HG02970 (cell line): ENCODE measurements around the gene KRTAP15-1.

Experiments
- ATAC-seq: cut with Tn5 transposase; IDR thresholded peaks from one replicate; pipeline ENCODE4 v1.9.1; 2021; ENCODE audit warnings: mild to moderate bottlenecking, moderate library complexity, moderate number of reproducible peaks; ENCODE audit not compliant: unreplicated experiment, low FRiP score

Gene KRTAP15-1, protein sequence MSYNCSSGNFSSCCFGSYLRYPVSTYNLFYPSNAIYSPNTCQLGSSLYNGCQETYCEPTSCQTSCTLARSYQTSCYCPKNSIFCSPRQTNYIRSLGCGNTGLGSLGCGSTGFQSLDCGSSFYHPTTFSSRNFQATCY

DNA sequence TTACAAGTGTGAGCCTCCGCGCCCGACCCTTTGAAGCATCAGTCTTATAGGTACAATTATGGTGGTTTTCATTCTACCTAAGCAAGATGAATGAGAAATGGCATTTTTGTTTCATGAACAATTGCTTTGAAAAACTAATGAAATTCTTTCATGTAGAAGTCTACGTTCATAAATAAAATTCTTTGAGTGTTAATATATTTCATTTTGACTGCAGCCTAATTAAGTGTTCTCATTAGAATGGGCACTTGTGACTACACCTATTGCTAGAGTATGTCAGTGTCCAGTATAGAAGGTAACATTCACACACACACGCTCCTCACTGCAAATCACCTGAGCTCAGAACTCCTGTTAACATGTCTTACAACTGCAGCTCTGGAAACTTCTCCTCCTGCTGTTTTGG lies at the start of gene KRTAP15-1:
Gene KRTAP15-1 (plus strand): TSS at position 301 of the 400 bp plus-strand sequence. CDS start 53 bp downstream, at position 354.
- ATAC-seq: no peak

GRCh38 chr21:30391492-30392025 lies 48.5 kb upstream of the KRTAP15-1 start:
- ATAC-seq: no peak

DNA sequence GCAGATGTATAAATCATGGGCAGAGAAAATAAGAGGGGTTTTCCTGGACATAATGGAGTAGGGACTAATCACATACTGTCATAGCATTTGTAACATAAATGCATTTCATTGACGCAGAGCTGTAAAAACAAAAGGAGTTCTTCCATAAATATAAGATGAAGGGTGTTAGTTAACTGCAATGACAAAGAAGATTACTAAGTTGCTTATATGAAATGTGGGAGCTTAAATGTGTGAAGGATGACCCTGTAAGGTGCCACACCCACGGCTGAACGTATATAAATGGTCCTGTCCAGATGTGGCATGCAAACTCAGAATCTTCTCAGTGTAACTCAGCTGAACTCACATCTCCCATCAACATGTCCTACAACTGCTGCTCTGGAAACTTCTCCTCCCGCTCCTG lies 44.3 kb upstream of the KRTAP15-1 start, which contains the start of gene KRTAP13-1:
Gene KRTAP13-1 (plus strand): TSS at position 301 of the 400 bp plus-strand sequence. CDS start 56 bp downstream, at position 357.
- no peak for ATAC-seq

DNA sequence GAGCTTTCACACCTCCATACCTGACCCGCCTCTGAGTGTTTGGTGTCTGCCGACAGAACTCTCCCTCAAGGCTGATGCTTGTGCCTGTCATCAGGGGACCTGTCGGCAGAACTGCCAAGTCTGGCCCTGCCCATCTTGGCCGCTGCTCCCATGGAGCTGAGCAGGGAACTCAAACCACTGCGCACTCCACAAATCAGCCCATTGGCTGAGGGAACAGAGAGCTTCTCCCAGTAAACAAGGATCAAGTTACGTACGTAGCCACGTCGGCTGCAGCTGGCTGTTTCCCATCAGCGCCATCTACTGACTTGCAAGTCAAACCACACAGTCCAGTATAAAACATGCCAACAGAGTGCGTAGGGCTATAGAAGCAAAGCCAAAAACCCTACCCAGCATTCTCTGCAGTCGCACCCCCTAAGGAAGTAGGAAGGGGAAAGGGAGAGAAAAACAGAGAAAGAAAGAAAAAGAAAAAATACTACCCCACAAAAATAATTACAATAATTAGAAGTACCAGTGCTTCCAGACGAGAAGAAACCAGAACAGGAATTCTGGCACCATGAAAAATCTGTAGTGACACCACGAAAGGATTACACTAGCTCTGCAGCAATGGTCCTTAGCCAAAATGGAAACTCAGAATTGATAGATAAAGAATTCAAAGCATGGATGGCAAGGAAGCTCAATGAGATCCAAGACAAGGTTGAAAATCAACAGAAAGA lies 31.1 kb upstream of the KRTAP15-1 start:
- no peak for ATAC-seq

- no peak for ATAC-seq
Observed at GRCh38 chr21:30415993-30416392, 24.1 kb upstream of the KRTAP15-1 start.

- no peak for ATAC-seq
Observed at GRCh38 chr21:30425826-30426225, 14.2 kb upstream of the KRTAP15-1 start, which contains the start of gene KRTAP13-3. TSS of gene KRTAP13-3 (minus strand) at chr21:30425926. CDS start at chr21:30425912, 14 bp downstream.

DNA sequence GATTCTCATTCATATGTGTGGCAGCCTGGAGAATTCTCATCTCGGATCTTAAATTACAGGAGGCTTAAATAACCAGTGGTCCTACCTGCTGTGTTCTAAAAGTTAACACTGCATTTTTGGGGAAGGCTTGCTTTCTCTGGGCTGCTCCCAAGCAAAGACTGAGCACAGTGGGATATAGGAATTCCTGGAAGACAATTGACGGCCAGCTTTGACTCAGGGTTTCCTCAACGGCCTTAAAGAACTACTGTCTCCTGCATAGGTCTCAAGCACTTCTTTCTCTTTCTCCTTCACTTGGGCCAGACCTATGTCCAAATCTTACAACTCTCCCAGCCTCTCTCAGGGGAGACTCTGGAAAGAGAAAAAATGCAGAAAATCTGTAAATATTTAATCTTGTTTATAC lies 13.3 kb upstream of the KRTAP15-1 start:
- no peak for ATAC-seq

DNA sequence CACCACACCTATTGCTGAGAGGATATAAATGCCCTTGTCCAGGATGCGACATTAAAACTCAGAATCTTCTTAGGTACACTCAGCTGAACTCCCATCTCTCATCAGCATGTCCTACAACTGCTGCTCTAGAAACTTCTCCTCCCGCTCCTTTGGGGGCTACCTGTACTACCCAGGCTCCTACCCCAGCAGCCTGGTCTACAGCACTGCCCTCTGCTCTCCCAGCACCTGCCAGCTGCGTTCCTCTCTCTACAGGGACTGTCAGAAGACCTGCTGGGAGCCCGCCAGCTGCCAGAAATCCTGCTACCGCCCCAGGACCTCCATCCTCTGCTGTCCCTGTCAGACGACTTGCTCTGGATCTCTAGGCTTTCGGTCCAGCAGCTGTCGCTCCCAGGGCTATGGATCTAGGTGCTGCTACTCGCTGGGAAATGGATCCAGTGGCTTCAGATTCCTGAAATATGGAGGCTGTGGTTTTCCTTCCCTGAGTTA lies 9.9 kb upstream of the KRTAP15-1 start, which contains the start of gene KRTAP13-4:
Gene KRTAP13-4 (plus strand): TSS at position 51 of the 486 bp plus-strand sequence. CDS start 56 bp downstream, at position 107.
- no peak for ATAC-seq

- peak; percentile 74 for ATAC-seq
Observed at GRCh38 chr21:30434033-30434631, 5.9 kb upstream of the KRTAP15-1 start.

- no peak for ATAC-seq
Observed at GRCh38 chr21:30437010-30437565, 3.0 kb upstream of the KRTAP15-1 start.

GRCh38 chr21:30443226-30443625 lies 3.2 kb downstream of the KRTAP15-1 start:
- ATAC-seq: no peak

GRCh38 chr21:30444204-30444603 lies 4.1 kb downstream of the KRTAP15-1 start:
- no peak for ATAC-seq

DNA sequence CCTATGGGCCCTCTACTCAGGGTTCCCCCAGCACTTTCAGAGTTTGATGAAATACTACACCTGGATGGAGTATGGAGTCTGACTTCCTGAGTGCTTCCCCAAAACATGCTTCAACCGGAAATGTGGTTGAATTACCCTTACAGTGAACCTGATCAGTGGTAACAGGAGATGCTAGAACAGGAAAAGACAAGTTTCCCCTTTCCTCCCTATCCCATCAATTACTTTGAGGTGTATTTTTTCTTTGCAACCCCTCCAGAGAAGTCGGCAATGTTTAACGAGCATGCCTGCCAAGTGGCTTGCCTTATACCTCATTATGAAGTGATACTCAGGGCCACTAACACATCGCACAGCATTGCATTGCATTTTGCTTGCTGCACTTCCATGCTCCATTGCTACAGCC lies 7.0 kb downstream of the KRTAP15-1 start:
- no peak for ATAC-seq

DNA sequence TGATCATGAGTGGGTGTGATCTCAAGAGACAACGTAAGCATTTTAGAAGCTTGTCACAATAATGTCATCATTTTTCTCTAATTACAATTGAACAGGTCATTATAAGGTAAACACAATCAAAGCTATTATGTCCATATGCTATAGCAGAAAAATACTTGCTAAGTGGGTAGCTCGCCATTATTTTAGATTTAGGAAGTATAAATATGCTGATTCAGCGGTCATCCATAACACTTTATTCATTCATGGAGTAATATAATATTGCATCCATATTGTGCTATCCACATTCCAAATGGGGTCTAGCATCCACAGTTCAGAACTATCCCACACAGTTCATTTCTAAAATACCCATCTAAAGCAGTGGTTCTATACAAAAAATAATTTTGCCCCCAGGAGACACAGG lies 8.4 kb downstream of the KRTAP15-1 start:
- ATAC-seq: no peak

DNA sequence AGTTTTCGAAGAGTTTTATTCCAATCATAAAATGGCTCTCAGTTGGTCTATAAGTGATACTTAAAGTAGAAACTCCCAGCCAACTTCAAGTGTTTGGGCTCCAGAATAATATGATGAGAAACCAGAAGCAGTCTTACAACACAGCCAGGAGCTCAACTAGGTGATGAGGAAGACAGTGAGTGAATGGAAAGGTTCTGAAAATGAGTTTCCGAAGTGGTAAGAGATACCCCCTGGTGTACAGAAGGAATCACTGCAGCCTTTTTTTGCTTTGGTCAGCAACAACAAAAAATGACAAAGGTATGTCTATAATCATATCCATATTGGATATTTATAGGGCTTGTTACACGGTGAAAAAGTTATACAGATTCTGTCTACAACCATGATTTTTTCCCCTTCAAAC lies 23.6 kb downstream of the KRTAP15-1 start:
- no peak for ATAC-seq

DNA sequence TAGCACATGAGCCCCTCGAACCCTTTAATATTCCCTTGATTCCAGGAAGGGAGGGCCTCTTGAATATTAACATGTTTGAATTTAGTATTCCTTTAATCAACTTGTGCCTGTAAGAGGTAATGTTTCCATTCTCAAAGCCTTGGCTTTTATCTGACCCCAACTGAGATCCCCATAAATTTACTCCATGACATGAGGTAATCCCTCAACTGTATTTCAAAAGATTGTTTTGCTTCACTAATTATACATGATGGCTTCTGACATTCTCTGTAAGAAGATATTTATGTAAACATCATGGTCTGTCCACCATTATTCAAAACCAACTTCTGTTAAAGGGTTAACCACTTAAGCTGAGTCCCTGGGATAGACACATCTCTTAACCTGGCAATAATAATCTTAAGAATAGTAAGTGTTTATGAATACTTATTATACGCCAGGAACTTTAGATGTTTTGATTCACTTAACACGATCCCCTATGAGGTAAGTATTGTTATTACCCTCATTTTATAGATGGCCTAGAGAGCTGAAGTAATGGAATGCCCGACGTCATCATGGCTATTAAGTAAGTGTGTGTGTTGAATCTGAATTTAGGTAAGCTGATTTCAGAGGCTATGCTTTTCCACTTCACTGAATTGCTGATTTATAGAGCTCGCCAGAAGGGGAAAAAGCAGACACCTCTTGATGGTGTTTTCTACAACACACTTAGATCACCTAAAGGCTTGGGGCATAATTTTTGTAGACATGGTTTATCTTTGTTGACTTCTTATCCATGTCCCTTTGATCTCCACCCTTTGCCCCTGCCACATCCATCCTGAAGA lies 29.0 kb downstream of the KRTAP15-1 start:
- ATAC-seq: no peak

- no peak for ATAC-seq
Observed at GRCh38 chr21:30478004-30478403, 37.9 kb downstream of the KRTAP15-1 start.

DNA sequence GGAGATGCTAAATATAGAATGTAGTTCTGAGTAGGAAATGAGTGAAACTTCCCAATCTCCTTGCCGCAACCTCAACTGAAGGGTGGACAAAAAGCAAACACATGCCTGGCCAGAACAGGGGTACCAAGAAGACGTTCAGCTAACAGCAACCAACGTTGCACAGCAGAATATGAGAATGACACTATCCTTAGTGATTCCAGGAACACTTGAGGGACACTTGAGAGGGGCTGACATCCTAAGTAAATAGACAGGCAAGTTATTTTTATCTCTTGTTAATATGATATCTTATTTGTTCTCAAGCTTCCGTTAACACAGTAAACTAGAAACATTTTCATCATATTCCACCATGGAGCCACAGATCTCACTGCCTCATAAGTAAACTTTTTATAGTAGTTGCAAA lies 39.2 kb downstream of the KRTAP15-1 start:
- ATAC-seq: no peak

DNA sequence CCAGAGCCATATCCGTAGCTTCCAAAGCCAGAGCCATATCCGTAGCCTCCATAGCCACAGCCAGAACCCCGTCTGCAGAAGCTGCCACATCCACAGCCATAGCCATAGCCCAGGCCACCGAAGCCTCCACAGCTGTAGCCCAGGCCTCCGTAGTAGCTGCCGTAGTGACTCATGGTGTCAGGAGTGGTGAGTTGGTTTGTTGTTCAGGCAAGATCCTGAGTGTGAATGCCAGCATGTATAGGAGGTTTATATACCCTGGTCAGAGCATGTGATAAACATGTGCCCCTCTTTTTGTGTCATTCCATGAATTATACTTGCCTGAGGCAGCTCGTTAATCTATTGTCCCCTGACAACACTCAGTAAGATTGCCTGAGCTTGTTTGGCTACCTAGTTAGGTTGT lies 40.1 kb downstream of the KRTAP15-1 start, which contains the start of gene KRTAP19-1:
Gene KRTAP19-1 (minus strand): TSS at position 223 of the 400 bp plus-strand sequence. CDS start 50 bp downstream, at position 173.
- ATAC-seq: no peak

DNA sequence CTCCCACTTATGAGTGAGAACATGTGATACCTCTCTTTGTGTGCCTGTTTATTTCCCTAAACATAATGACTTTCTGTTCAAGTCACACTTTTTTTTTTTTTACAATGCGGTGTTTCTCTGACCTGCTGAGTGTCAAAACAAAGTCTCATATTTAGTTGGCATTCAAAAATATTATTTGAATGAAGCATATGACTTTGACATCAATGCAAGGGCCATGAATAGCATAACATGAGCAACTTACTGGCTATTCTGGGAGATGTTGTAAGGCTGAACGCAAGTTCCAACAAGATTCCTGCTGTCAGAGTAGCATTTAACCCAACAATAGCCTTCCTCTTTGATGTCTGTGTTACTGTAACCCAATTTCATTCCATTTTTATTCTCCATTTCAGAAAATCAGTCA lies 42.1 kb downstream of the KRTAP15-1 start:
- no peak for ATAC-seq
